HAP-1 (cell line): ENCODE data around the gene CREG2.
"Not testable (repeated sequence)": the region's sequence is repeated elsewhere in the genome, so short reads cannot be mapped to it uniquely, and the experiment has no call there.

Experiments used
- DNase-seq, 2 experiments: peaks; one replicate each; pipeline ENCODE4 v3.0.0-alpha.2; 2016 to 2020; ENCODE audit warnings: low spot score in 2 of 2
- H3K27me3 ChIP-seq: fragments of 250-450 bp; sonication (Bioruptor Pico); 2 replicates; pipeline ENCODE4 v1.5.1; 2020; ENCODE audit warnings: low read depth, mild to moderate bottlenecking, moderate library complexity
- H3K36me3 ChIP-seq: fragments of 250-450 bp; sonication (Bioruptor Pico); replicated peaks from 2 replicates; pipeline ENCODE4 v1.5.1; 2020; ENCODE audit warnings: mild to moderate bottlenecking
- H3K4me1 ChIP-seq: fragments of 250-450 bp; sonication (Bioruptor Pico); 2 replicates; pipeline ENCODE4 v1.5.1; 2020; ENCODE audit warnings: mild to moderate bottlenecking
- H3K4me3 ChIP-seq: fragments of 250-450 bp; sonication (Bioruptor Pico); 2 replicates; pipeline ENCODE4 v1.5.1; 2020; ENCODE audit warnings: mild to moderate bottlenecking, moderate library complexity
- H3K9me3 ChIP-seq: fragments of 250-450 bp; sonication (Bioruptor Pico); 2 replicates; pipeline ENCODE4 v1.5.1; 2020; ENCODE audit warnings: mild to moderate bottlenecking, moderate library complexity
- in situ Hi-C: fragments of 300-500 bp; cut with MboI; formaldehyde crosslinking; loops from 3 replicates; pipeline ENCODE4 v1.14.3; 2020; ENCODE audit warnings: low sequenced_read_pairs, inconsistent platforms, mixed read lengths

The CREG2 gene

GRCh38 chr2:101356521-101356920 is 30.8 kb downstream of the CREG2 start:
- Histone ChIP-seq H3K4me3 (no peak overlapping the region), H3K27me3 (no peaks in the 10 kb centered on the region), H3K36me3 (no peaks in the 10 kb centered on the region), H3K4me1 (no peaks in the 10 kb centered on the region), H3K9me3 (no peaks in the 10 kb centered on the region)
- in situ Hi-C loops: no loop called here
- DNase-seq: no peak

GRCh38 chr2:101356055-101356454 is 31.2 kb downstream of the CREG2 start:
- H3K4me3 ChIP-seq: no peak overlapping the region
- no peaks in the 10 kb centered on the region for H3K27me3 ChIP-seq
- in situ Hi-C loops: no loop called here
- no peak for DNase-seq
- H3K9me3 ChIP-seq: no peaks in the 10 kb centered on the region
- H3K4me1 ChIP-seq: no peaks in the 10 kb centered on the region
- H3K36me3 ChIP-seq: no peaks in the 10 kb centered on the region

GRCh38 chr2:101355401-101356054 is 31.8 kb downstream of the CREG2 start:
- in situ Hi-C loops: no loop called here
- no peaks in the 10 kb centered on the region for H3K27me3 ChIP-seq
- no peaks in the 10 kb centered on the region for H3K4me1 ChIP-seq
- no peaks in the 10 kb centered on the region for H3K9me3 ChIP-seq
- no peak for DNase-seq
- no peaks in the 10 kb centered on the region for H3K36me3 ChIP-seq
- H3K4me3 ChIP-seq: no peak overlapping the region

- no peak overlapping the region for H3K4me3 ChIP-seq
- no peak for DNase-seq
- in situ Hi-C loops: no loop called here
- H3K27me3 ChIP-seq: no peaks in the 10 kb centered on the region
- H3K9me3 ChIP-seq: no peaks in the 10 kb centered on the region
- H3K4me1 ChIP-seq: no peaks in the 10 kb centered on the region
- no peaks in the 10 kb centered on the region for H3K36me3 ChIP-seq
Observed at GRCh38 chr2:101354420-101355311, 32.6 kb downstream of the CREG2 start.

- H3K36me3 ChIP-seq, H3K9me3 ChIP-seq, H3K4me1 ChIP-seq, in situ Hi-C loops, H3K4me3 ChIP-seq, DNase-seq, H3K27me3 ChIP-seq: not testable (repeated sequence)
Observed at GRCh38 chr2:101352631-101353030, 34.7 kb downstream of the CREG2 start.

- Histone ChIP-seq H3K4me1 (no peaks in the 10 kb centered on the region), H3K27me3 (0 out of 2 replicates have a peak, but pooled peaks cover 5% of the 10 kb centered on the region), H3K4me3 (no peak overlapping the region), H3K9me3 (no peaks in the 10 kb centered on the region), H3K36me3 (no peaks in the 10 kb centered on the region)
- in situ Hi-C loops: no loop called here
- no peak for DNase-seq
Observed at GRCh38 chr2:101351207-101351606, 36.1 kb downstream of the CREG2 start.

GRCh38 chr2:101349893-101350662 is 37.2 kb downstream of the CREG2 start:
- H3K4me3 ChIP-seq: no peak overlapping the region
- 0 out of 2 replicates have a peak, but pooled peaks cover 5% of the 10 kb centered on the region for H3K27me3 ChIP-seq
- H3K36me3 ChIP-seq: no peaks in the 10 kb centered on the region
- in situ Hi-C loops: no loop called here
- H3K4me1 ChIP-seq: no peaks in the 10 kb centered on the region
- no peak for DNase-seq
- H3K9me3 ChIP-seq: no peaks in the 10 kb centered on the region

- no peak for DNase-seq
- Histone ChIP-seq H3K4me3 (no peak overlapping the region), H3K9me3 (no peaks in the 10 kb centered on the region), H3K27me3 (0 out of 2 replicates have a peak, but pooled peaks cover 5% of the 10 kb centered on the region), H3K4me1 (no peaks in the 10 kb centered on the region), H3K36me3 (no peaks in the 10 kb centered on the region)
- in situ Hi-C loops: no loop called here
Observed at GRCh38 chr2:101348883-101349282, 38.4 kb downstream of the CREG2 start.

- no peak for DNase-seq
- Histone ChIP-seq H3K36me3 (no peaks in the 10 kb centered on the region), H3K9me3 (no peaks in the 10 kb centered on the region), H3K4me1 (no peaks in the 10 kb centered on the region), H3K4me3 (no peak overlapping the region), H3K27me3 (0 out of 2 replicates have a peak, but pooled peaks cover 5% of the 10 kb centered on the region)
- in situ Hi-C loops: no loop called here
Observed at GRCh38 chr2:101346909-101347308, 40.4 kb downstream of the CREG2 start.

- no peaks in the 10 kb centered on the region for H3K4me1 ChIP-seq
- no peaks in the 10 kb centered on the region for H3K9me3 ChIP-seq
- no peaks in the 10 kb centered on the region for H3K36me3 ChIP-seq
- DNase-seq: no peak
- no peak overlapping the region for H3K4me3 ChIP-seq
- in situ Hi-C loops: no loop called here
- H3K27me3 ChIP-seq: 0 out of 2 replicates have a peak, but pooled peaks cover 5% of the 10 kb centered on the region
Observed at GRCh38 chr2:101344137-101344536, 43.2 kb downstream of the CREG2 start.

GRCh38 chr2:101342625-101343008 is 44.7 kb downstream of the CREG2 start:
- in situ Hi-C loops: no loop called here

GRCh38 chr2:101341901-101342624 is 45.2 kb downstream of the CREG2 start:
- DNase-seq: peak; percentile 75 to 92
- Histone ChIP-seq H3K4me1 (no peaks in the 10 kb centered on the region), H3K4me3 (peak overlapping the region; percentile 25), H3K36me3 (no peaks in the 10 kb centered on the region), H3K27me3 (0 out of 2 replicates have a peak, but pooled peaks cover 5% of the 10 kb centered on the region), H3K9me3 (no peaks in the 10 kb centered on the region)
- in situ Hi-C loops: no loop called here

More at GRCh38 chr2:101342625-101343008, 44.7 kb downstream of the CREG2 start:
- H3K4me3 ChIP-seq: no peak overlapping the region
- H3K36me3 ChIP-seq: no peaks in the 10 kb centered on the region
- 0 out of 2 replicates have a peak, but pooled peaks cover 5% of the 10 kb centered on the region for H3K27me3 ChIP-seq
- H3K9me3 ChIP-seq: no peaks in the 10 kb centered on the region
- no peaks in the 10 kb centered on the region for H3K4me1 ChIP-seq
- no peak for DNase-seq

- Histone ChIP-seq H3K36me3 (no peaks in the 10 kb centered on the region), H3K4me3 (peak overlapping the region; percentile 25), H3K4me1 (no peaks in the 10 kb centered on the region), H3K27me3 (0 out of 2 replicates have a peak, but pooled peaks cover 1% of the 10 kb centered on the region), H3K9me3 (no peaks in the 10 kb centered on the region)
- in situ Hi-C loops: no loop called here
- peak; percentile 80 to 90 for DNase-seq
Observed at GRCh38 chr2:101341421-101341820, 45.9 kb downstream of the CREG2 start.
